Activated CD8-positive, alpha-beta memory T cell treated with anti-CD3 and anti-CD28 coated beads, Interleukin-2, amount 10 ng/mL, durations not matched to agents 7 days and 5 days (primary cell): ENCODE results near the gene HSD11B1L. TPM values are rescaled to one million over a fixed set of nuclear protein-coding genes. Genes with fewer than 3 reads are reported as not detected.
"Not testable (repeated sequence)": the region's sequence is repeated elsewhere in the genome, so short reads cannot be mapped to it uniquely, and the experiment has no call there.

Source experiments
- ATAC-seq: fragments of 150-1000 bp; cut with Tn5 transposase; one replicate; pipeline ENCODE4 v1.10.0; 2021; ENCODE audit warnings: moderate library complexity
- CTCF ChIA-PET: fragments of 350-600 bp; sonication (Branson Sonifier 250); formaldehyde crosslinking; loops from one replicate; lab custom pipeline; 2021; ENCODE audit warnings: antibody characterized with exemption; lab: Charles Lee
- DNase-seq: peaks from one replicate; pipeline ENCODE4 v3.0.0-alpha.2; 2020
- H3K27ac Mint-ChIP-seq: one replicate; pipeline ENCODE4 v1.8.0; 2021; ENCODE audit warnings: mild to moderate bottlenecking, mixed read lengths
- H3K27me3 Mint-ChIP-seq: one replicate; pipeline ENCODE4 v1.8.0; 2021; ENCODE audit warnings: mixed read lengths
- H3K36me3 Mint-ChIP-seq: one replicate; pipeline ENCODE4 v1.8.0; 2021; ENCODE audit warnings: mild to moderate bottlenecking, mixed read lengths
- H3K4me1 Mint-ChIP-seq: one replicate; pipeline ENCODE4 v1.8.0; 2021; ENCODE audit warnings: mixed read lengths
- H3K4me3 Mint-ChIP-seq: one replicate; pipeline ENCODE4 v1.8.0; 2021; ENCODE audit warnings: mild to moderate bottlenecking, moderate library complexity, mixed read lengths
- H3K9me3 Mint-ChIP-seq: one replicate; pipeline ENCODE4 v1.8.0; 2022; ENCODE audit warnings: low read depth, mixed read lengths
- total RNA-seq, 2 experiments: library from RNA; stranded (reverse); gene quantifications; one replicate each; pipeline ENCODE4 v1.2.3, GENCODE V29; 2021

Gene HSD11B1L
- total RNA-seq, 2 experiments from 2014 or later = 1.0 to 2.4 TPM

DNA sequence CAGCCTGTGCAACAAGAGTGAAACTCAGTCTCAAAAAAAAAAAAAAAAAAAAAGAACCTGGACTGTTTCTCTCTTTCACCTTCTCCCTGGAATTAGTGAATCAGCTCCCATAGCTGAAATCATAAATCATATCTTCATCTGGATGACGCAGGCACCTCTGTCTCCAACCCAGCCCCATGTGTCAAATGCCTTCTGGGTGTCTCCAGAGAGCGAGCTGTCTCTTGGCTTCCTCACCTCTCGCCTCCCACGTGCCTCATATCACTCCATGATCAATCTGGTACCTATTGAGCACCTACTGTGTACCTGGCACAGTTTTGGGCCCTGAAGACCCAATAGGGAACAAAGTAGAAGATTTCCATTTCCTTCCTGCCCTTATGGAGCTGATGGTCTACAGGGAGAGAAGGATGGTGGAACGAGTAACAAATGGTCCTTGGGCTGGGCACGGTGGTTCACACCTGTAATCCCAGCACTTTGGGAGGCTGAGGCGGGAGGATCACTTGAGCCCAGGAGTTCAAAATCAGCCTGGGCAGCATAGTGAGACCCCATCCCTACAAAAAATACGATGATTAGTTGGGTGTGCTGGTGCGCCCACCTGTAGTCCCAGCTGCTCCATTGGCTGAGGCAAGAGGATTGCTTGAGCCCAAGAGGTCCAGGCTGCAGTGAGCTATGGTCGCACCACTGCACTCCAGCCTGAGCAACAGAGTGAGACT, 2.5 kb downstream of the HSD11B1L start:
- Mint-ChIP-seq H3K4me1 (peaks cover 25% of the 10 kb centered on the region), H3K36me3 (no peaks in the 10 kb centered on the region), H3K4me3 (no peak overlapping the region), H3K27ac (no peak overlapping the region), H3K27me3 (no peaks in the 10 kb centered on the region), H3K9me3 (no peaks in the 10 kb centered on the region)
- ATAC-seq (no peak), DNase-seq (no peak)
- CTCF ChIA-PET = interaction anchor here (0.6 to 1.6 kb wide), 2 partner anchors 59 to 1202 kb away, joined by 3 read pairs; no protein-coding TSS in a partner anchor

DNA sequence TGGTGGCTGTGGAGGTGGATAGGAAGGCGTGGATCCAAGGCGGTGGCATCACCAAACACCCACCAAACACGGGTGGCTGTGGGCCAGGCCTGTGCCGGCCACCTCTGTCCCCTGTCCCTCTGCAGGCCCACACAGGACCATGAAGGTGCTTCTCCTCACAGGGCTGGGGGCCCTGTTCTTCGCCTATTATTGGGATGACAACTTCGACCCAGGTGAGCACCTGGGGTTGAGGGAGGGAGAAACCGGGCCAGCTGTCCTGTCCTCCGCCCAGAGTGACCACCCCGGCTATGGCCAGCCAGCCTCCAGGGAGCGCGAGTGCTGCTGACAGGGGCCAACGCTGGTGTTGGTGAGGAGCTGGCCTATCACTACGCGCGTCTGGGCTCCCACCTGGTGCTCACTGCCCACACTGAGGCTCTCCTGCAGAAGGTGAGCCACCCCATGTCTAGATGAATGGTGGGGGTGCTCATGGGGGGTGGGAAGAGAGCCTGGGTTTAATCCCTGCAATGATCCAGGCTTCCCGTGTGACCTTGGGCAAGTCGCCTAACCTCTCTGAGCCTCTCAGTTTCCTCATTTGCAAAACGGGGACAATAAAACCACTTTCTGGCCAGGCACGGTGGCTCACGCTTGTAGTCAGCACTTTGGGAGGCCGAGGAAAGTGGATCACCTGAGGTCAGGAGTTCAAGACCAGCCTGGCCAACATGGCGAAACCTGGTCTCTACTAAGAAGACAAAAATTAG, 4.0 kb downstream of the HSD11B1L start:
- CTCF ChIA-PET = interaction anchor here (7.9 kb wide), 1 partner anchor 34 kb away, joined by 122 read pairs; the partner anchor contains the start of genes CATSPERD and LONP1
- no peak overlapping the region for H3K27ac Mint-ChIP-seq

DNA sequence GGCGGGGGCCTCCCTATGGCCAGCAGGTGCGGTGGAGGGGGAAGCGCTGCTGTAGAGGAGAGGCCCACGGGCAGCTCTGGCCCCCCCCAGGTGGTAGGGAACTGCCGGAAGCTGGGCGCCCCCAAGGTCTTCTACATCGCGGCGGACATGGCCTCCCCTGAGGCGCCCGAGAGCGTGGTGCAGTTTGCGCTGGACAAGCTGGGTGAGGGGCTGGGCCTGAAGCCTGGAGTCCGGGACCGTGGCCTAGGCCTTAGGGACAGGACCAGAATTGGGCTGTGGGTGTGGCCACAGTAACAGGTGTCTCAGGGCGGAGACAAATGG, 5.5 kb downstream of the HSD11B1L start:
- Mint-ChIP-seq H3K4me1 (peaks cover 26% of the 10 kb centered on the region), H3K36me3 (peaks cover 10% of the 10 kb centered on the region), H3K27me3 (no peaks in the 10 kb centered on the region), H3K4me3 (peak overlapping the region; percentile 78), H3K27ac (peak overlapping the region; percentile 93), H3K9me3 (no peaks in the 10 kb centered on the region)
- DNase-seq (no peak), ATAC-seq (no peak)
- CTCF ChIA-PET = interaction anchor here (0.7 to 7.9 kb wide), 12 partner anchors 16 to 440 kb away, joined by 3 to 122 read pairs (median 6); partner anchors contain the start of genes CATSPERD, DUS3L, LONP1 and SAFB

More for the DNA sequence above, 4.0 kb downstream of the HSD11B1L start:
- H3K4me1 Mint-ChIP-seq = peaks cover 26% of the 10 kb centered on the region
- ATAC-seq = no peak
- DNase-seq = no peak
- H3K9me3 Mint-ChIP-seq = no peaks in the 10 kb centered on the region
- H3K4me3 Mint-ChIP-seq = no peak overlapping the region
- H3K27me3 Mint-ChIP-seq = no peaks in the 10 kb centered on the region
- H3K36me3 Mint-ChIP-seq = no peaks in the 10 kb centered on the region

DNA sequence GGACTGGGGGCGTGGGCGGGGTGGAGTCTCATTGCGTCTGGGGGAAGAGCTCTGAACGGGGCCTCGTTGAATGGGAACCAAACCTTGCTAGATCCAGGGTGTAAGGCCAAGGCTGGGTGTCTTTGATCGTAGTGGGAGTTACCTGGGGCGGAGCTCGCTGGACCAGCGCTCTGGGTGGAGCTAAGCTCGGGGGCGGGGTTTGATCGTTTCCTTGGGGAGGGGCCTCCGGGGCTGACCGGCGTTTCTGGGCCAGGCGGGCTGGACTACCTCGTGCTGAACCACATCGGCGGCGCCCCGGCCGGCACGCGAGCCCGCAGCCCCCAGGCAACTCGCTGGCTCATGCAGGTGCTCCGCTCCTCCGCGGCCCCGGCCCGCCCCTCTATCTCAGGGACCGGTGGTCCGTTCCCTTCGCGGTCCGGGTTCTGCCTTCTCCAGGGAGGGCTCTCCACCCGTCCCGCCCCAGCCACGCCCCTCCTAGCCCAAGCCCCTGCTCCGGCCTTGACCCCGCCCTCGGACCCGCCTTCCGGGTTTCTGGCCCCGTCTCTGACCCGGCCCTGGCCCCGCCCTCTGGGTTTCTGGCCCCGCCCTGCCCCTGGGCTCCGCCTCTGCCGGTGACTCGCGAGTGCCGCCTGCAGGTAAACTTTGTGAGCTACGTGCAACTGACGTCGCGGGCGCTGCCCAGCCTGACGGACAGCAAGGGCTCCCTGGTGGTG, 6.0 kb downstream of the HSD11B1L start:
- H3K27me3 Mint-ChIP-seq = no peaks in the 10 kb centered on the region
- ATAC-seq = peak; percentile 75
- CTCF ChIA-PET = interaction anchor here (0.7 to 7.9 kb wide), 15 partner anchors 16 to 439 kb away, joined by 3 to 122 read pairs (median 5); partner anchors contain the start of genes CATSPERD, DUS3L, LONP1 and SAFB

DNA sequence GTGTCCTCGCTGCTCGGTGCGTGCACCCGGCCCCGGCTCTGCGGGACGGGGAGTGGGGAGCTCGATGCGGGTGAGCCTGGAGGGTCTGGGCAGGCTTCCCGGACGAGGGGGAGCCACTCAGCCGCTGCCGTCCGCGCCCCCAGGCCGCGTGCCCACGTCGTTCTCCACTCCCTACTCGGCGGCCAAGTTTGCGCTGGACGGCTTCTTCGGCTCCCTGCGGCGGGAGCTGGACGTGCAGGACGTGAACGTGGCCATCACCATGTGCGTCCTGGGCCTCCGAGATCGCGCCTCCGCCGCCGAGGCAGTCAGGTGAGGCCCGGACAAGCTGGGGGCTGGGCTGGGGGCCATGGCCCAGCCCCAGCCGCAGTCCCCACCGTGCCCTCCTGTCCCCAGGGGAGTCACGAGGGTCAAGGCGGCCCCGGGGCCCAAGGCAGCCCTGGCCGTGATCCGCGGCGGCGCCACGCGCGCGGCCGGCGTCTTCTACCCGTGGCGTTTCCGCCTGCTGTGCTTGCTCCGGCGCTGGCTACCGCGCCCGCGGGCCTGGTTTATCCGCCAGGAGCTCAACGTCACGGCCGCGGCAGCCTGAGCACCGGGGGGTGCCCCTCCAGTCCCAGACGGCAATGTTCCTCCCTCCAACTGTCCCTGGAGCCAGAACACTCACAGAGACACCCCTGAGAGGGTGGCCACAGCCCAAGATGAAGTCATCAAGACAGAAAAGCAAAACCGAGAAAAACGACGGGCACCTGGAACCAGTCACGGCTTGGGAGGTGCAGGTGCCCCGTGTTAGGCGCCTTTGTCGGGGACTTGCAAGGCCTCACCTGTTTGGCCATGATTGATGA, 6.8 kb downstream of the HSD11B1L start:
- Mint-ChIP-seq H3K9me3 (no peaks in the 10 kb centered on the region), H3K27ac (no peak overlapping the region), H3K27me3 (no peaks in the 10 kb centered on the region), H3K36me3 (peaks cover 19% of the 10 kb centered on the region), H3K4me3 (peak overlapping the region; percentile 78), H3K4me1 (peaks cover 30% of the 10 kb centered on the region)
- ATAC-seq (no peak), DNase-seq (no peak)
- CTCF ChIA-PET = interaction anchor here (0.9 to 7.9 kb wide), 13 partner anchors 17 to 280 kb away, joined by 3 to 122 read pairs (median 6); partner anchors contain the start of genes CATSPERD, DUS3L, LONP1 and SAFB

More for the DNA sequence above, 6.0 kb downstream of the HSD11B1L start:
- Mint-ChIP-seq H3K27ac (peak overlapping the region; percentile 93), H3K9me3 (no peaks in the 10 kb centered on the region), H3K36me3 (peaks cover 12% of the 10 kb centered on the region), H3K4me1 (peaks cover 22% of the 10 kb centered on the region), H3K4me3 (peak overlapping the region; percentile 78)
- peak; percentile 99 for DNase-seq

DNA sequence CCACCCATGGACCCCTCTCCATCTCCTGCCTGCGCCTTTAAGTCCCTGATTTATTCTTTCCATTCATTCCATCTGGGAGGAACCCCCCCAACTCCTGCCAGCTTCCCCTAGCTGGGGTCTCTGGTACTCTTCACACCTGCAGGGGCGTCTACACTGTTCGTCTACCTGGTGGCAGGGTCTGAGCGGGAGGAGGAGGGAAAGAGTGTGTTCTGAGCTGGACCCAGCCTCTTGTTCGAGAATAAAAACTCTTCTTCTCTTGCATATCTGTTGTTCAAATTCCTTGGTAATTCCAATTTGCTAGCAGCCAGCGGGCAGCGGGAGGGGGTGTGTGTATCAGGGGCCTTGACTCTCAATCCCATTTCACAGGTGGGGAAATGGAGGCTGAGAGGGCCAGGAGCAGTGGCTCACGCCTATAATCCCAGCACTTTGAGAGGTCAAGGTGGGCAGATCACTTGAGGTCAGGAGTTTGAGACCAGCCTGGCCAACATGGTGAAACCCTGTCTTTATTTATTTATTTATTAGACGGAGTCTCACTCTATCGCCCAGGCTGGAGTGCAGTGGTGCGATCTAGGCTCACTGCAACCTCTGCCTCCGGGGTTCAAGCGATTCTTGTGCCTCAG, 7.5 kb downstream of the HSD11B1L start:
- H3K27me3 Mint-ChIP-seq, H3K9me3 Mint-ChIP-seq: not testable (repeated sequence)
- CTCF ChIA-PET = interaction anchor here (0.6 to 7.9 kb wide), 6 partner anchors 24 to 106 kb away, joined by 3 to 122 read pairs (median 12); partner anchors contain the start of genes CATSPERD, DUS3L and LONP1

DNA sequence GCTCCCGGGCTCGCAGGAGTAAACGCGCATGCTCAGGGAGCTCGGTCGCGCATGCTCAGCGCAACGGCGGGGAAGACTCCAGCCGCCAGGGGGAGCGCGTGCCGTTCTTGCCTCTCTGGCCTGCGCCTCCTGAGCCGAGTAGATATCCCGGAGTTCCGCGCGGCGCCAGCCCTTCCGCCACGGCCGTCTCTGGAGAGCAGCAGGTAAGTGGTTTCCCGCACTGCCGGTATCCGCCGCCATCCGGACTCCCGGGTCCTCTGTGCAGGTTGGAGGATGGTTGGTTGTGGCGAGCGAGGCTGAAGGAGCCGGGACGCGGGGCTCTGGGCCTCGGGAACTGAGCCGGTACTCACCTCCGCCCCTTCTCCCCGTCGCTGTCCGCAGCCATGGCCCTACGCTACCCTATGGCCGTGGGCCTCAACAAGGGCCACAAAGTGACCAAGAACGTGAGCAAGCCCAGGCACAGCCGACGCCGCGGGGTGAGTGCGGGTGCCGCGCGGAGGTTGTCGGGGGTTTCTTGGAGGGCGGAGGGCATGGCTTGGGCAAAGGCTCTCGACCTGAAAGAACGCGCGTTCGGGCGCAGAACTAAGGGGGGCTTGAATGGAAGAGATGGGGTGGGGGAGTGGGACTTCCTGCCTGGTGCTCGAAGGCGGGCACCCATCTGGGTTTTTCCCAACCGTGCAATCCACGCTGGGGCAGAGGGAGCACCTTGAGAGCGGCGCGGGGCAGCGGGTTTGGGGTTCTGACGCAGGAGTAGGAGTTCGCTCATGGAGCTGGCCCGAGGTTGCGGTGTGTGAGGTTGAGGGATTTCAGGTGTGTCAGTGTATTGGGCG, 9.5 kb downstream of the HSD11B1L start, which contains the start of gene RPL36:
Gene RPL36, plus strand, starts transcription at position 171 of the 830 bp plus-strand sequence. Its CDS starts 213 bp downstream, at position 384.
- Mint-ChIP-seq H3K4me3 (peak within 1 kb of the TSS; percentile 98), H3K36me3 (peaks cover 36% of the 10 kb centered on the region), H3K27me3 (no peaks in the 10 kb centered on the region), H3K4me1 (peaks cover 42% of the 10 kb centered on the region), H3K9me3 (no peaks in the 10 kb centered on the region), H3K27ac (peak within 1 kb of the TSS; percentile 92)
- DNase-seq (peak; percentile 99), ATAC-seq (peak; percentile 63)
- CTCF ChIA-PET = interaction anchor here (0.6 to 7.9 kb wide), 23 partner anchors 9 to 288 kb away, joined by 3 to 122 read pairs (median 5); partner anchors contain the start of genes CATSPERD, DUS3L, LONP1 and RANBP3

More for the DNA sequence above, 7.5 kb downstream of the HSD11B1L start:
- not testable (repeated sequence) for DNase-seq, ATAC-seq, H3K4me3 Mint-ChIP-seq
- Mint-ChIP-seq H3K36me3 (peaks cover 25% of the 10 kb centered on the region), H3K4me1 (peaks cover 34% of the 10 kb centered on the region), H3K27ac (peak overlapping the region; percentile 1)

DNA sequence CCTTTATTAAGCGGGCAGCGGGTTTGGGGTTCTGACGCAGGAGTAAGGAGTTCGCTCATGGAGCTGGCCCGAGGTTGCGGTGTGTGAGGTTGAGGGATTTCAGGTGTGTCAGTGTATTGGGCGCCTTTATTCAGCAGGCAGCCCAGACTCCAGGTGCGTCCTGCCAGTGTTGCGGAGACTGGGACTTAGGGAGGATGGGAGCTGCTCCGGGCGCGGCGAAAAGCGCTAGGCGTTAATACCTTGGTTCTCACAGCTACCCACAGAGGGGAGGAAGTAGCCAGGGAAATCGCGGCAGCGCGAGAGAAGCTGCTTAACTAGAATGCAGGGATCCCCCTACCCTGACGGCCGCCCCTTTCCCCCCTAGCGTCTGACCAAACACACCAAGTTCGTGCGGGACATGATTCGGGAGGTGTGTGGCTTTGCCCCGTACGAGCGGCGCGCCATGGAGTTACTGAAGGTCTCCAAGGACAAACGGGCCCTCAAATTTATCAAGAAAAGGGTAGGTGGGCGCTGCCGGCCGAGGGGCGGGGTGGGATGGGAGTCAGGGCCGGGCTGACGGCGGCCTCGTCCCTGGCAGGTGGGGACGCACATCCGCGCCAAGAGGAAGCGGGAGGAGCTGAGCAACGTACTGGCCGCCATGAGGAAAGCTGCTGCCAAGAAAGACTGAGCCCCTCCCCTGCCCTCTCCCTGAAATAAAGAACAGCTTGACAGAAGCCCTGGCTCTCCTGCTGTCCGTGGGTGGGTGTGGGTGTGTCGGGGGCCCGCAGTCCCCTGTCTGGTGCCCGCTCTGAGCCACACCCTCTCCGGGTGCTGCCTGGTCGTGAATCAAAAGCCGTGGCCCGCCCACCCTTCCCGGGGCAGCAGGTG, 10.4 kb downstream of the HSD11B1L start:
- peaks cover 36% of the 10 kb centered on the region for H3K36me3 Mint-ChIP-seq
- DNase-seq (peak; percentile 55), ATAC-seq (no peak)
- peaks cover 38% of the 10 kb centered on the region for H3K4me1 Mint-ChIP-seq
- H3K9me3 Mint-ChIP-seq = no peaks in the 10 kb centered on the region
- H3K27me3 Mint-ChIP-seq = no peaks in the 10 kb centered on the region
- H3K27ac Mint-ChIP-seq = peak overlapping the region; percentile 92
- CTCF ChIA-PET = interaction anchor here (0.7 to 7.9 kb wide), 9 partner anchors 12 to 277 kb away, joined by 3 to 122 read pairs (median 4); partner anchors contain the start of genes CATSPERD, DUS3L, LONP1 and SAFB
- peak overlapping the region; percentile 98 for H3K4me3 Mint-ChIP-seq

DNA sequence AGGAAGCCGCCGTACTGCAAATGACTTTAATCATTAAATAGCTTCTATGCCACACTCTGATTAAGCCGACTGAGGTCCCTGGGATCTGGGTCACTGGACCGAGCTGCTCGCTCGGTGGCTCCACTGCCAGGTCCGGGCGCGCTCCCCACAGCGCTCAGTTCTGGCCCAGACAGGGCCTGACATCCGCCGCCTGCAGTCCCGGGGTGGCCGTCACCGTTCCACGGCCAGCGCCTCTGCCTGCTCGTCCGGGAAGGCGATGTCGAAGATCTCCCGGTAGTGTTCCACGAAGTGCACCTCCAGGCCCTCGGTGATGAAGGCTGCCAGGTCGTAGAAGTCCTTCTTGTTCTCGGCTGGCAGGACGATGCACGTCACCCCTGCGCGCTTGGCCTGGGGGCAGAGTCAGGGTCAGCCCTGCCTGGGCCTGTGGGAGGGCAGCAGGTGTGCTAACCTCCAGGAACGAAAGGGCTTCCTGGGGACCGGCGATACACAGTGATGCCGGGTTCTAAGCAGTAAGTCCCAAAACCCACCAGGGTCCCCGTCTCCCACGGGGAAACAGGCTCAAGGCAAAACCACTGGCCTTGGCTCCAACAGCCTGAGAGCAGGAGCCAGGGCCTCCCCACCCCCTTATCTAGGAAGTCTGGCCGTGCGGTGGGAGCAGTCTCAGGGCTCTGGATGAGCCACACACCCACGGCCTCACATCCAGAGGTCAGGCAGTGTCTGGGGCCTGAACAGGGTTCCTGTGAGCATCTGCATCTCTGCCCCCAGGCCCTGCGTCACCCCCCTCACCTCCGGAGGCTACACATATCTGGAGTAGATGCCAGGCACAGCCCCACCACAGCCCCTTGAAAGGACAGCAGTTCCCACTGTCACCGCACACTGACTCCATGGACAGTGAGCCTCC, 11.2 kb downstream of the HSD11B1L start:
- CTCF ChIA-PET = interaction anchor here (1.2 to 7.9 kb wide), 6 partner anchors 22 to 112 kb away, joined by 3 to 122 read pairs (median 4); partner anchors contain the start of genes CATSPERD, DUS3L, LONP1 and SAFB
- Mint-ChIP-seq H3K36me3 (peaks cover 38% of the 10 kb centered on the region), H3K27me3 (no peaks in the 10 kb centered on the region), H3K4me3 (peak overlapping the region; percentile 98), H3K27ac (peak overlapping the region; percentile 92), H3K9me3 (no peaks in the 10 kb centered on the region), H3K4me1 (peaks cover 35% of the 10 kb centered on the region)
- ATAC-seq = no peak
- no peak for DNase-seq
